Common myeloid progenitor, CD34-positive (primary cell): ENCODE results near the gene AGER.

Experiments used
- CTCF ChIA-PET: fragments of 350-600 bp; sonication (Branson Sonifier 250); formaldehyde crosslinking; loops from one replicate; lab custom pipeline; 2021; ENCODE audit warnings: antibody characterized with exemption; lab: Charles Lee
- POLR2A ChIA-PET: fragments of 350-600 bp; sonication (Branson Sonifier 250); formaldehyde crosslinking; loops from one replicate; lab custom pipeline; 2021; ENCODE audit warnings: antibody characterized with exemption; lab: Charles Lee
- DNase-seq, 3 donors: peaks; one replicate each; pipeline versions ENCODE4 v3.0.0 to v3.0.0-alpha.2; 2013
- H3K27ac ChIP-seq, 2 experiments: 1 replicate in 1 of 2; 2 replicates in 1 of 2; pipeline ENCODE4 v1.7.0; 2013; ENCODE audit warnings: inconsistent platforms in 2 of 2, low read length in 2 of 2, mild to moderate bottlenecking in 2 of 2, low read depth in 1 of 2, moderate library complexity in 1 of 2; ENCODE audit not compliant: severe bottlenecking in 2 of 2, insufficient read depth in 1 of 2, poor library complexity in 1 of 2
- H3K27me3 ChIP-seq, 5 experiments: replicated peaks in 2 of 5; 1 replicate in 3 of 5; 2 replicates in 2 of 5; pipeline versions ENCODE4 v1.6.1 to v1.7.0; 2013; ENCODE audit warnings: low read length in 4 of 5, mild to moderate bottlenecking in 2 of 5, moderate library complexity in 2 of 5, inconsistent platforms in 1 of 5; ENCODE audit not compliant: insufficient read depth in 5 of 5, control insufficient read depth in 4 of 5
- H3K36me3 ChIP-seq, 4 experiments: 1 replicate in 2 of 4; 2 replicates in 2 of 4; pipeline versions ENCODE4 v1.6.1 to v1.7.0; 2013; ENCODE audit warnings: low read length in 3 of 4, control low read depth in 1 of 4, mild to moderate bottlenecking in 1 of 4; ENCODE audit not compliant: control insufficient read depth in 4 of 4, insufficient read depth in 4 of 4
- H3K4me1 ChIP-seq, 4 experiments: 1 replicate in 3 of 4; 2 replicates in 1 of 4; pipeline versions ENCODE4 v1.6.1 to v1.7.1; 2013; ENCODE audit warnings: low read length in 3 of 4, mild to moderate bottlenecking in 3 of 4, control low read depth in 1 of 4, inconsistent platforms in 1 of 4, moderate library complexity in 1 of 4; ENCODE audit not compliant: control insufficient read depth in 4 of 4, insufficient read depth in 4 of 4; ENCODE audit errors: control extremely low read depth in 1 of 4
- H3K4me3 ChIP-seq, 7 experiments: 1 replicate in 4 of 7; 2 replicates in 3 of 7; pipeline versions ENCODE4 v1.5.1 to v1.7.0; 2013; ENCODE audit warnings: mild to moderate bottlenecking in 7 of 7, low read length in 6 of 7, moderate library complexity in 6 of 7, inconsistent platforms in 2 of 7, low read depth in 2 of 7, control low read depth in 1 of 7; ENCODE audit not compliant: insufficient read depth in 4 of 7, control insufficient read depth in 1 of 7; ENCODE audit errors: extremely low read depth in 1 of 7
- H3K9me3 ChIP-seq, 5 experiments: 1 replicate in 4 of 5; 2 replicates in 1 of 5; pipeline versions ENCODE4 v1.6.1 to v1.7.1; 2013; ENCODE audit warnings: low read length in 4 of 5, mild to moderate bottlenecking in 2 of 5, inconsistent platforms in 1 of 5, low read depth in 1 of 5, moderate library complexity in 1 of 5; ENCODE audit not compliant: control insufficient read depth in 4 of 5, insufficient read depth in 2 of 5; ENCODE audit errors: control extremely low read depth in 1 of 5
- WGBS: methylation state at CpG from one replicate; pipeline ENCODE4 v1.1.5; 2013; ENCODE audit not compliant: insufficient coverage; 5-methylcytosine and 5-hydroxymethylcytosine counted together

Gene AGER

GRCh38 chr6:32167154-32167760 is 16.8 kb downstream of the AGER start:
- POLR2A ChIA-PET: no interaction called here
- Histone ChIP-seq H3K9me3 (no peaks in the 10 kb centered on the region), H3K36me3 (peaks cover 13 to 78% (median 54%) of the 10 kb centered on the region in 4 experiments), H3K27me3 (no peaks in the 10 kb centered on the region), H3K4me3 (no peak overlapping the region), H3K4me1 (no peaks in the 10 kb centered on the region), H3K27ac (peak overlapping the region in 1 of 2 experiments; percentile 77)
- DNase-seq: no peak
- CTCF ChIA-PET: interaction anchor here (1.2 kb wide), 1 partner anchor 9 kb away, joined by 3 read pairs; no protein-coding TSS in a partner anchor
- WGBS: 98% methylated on average over 29 of the region's 32 CpGs

- WGBS: 97% methylated on average over 22 of the region's 30 CpGs
- DNase-seq: no peak
- H3K4me3 ChIP-seq: no peak overlapping the region
- H3K4me1 ChIP-seq: no peaks in the 10 kb centered on the region
- H3K9me3 ChIP-seq: no peaks in the 10 kb centered on the region
- H3K27ac ChIP-seq: no peak overlapping the region
- H3K27me3 ChIP-seq: no peaks in the 10 kb centered on the region
- peaks cover 13 to 78% (median 54%) of the 10 kb centered on the region in 4 experiments for H3K36me3 ChIP-seq
- CTCF ChIA-PET: interaction anchor here (1.2 to 2.2 kb wide), 3 partner anchors 8 to 25 kb away, joined by 3 to 11 read pairs (median 3); no protein-coding TSS in a partner anchor
- POLR2A ChIA-PET: interaction anchor here (0.7 kb wide), 1 partner anchor 533 kb away, joined by 3 read pairs; no protein-coding TSS in a partner anchor
These were observed 17.5 kb downstream of the AGER start for GRCh38 chr6:32166411-32167061.

GRCh38 chr6:32164295-32164694 is 19.8 kb downstream of the AGER start, which contains the start of gene EGFL8:
Gene EGFL8 (plus strand): TSS chr6:32164595. CDS start chr6:32166166, 1,571 bp downstream.
- CTCF ChIA-PET: interaction anchor here (0.6 to 2.2 kb wide), 7 partner anchors 9 to 94 kb away, joined by 3 to 11 read pairs (median 3); no protein-coding TSS in a partner anchor
- H3K27ac ChIP-seq: no peak within 1 kb of the TSS
- no peak within 1 kb of the TSS for H3K4me3 ChIP-seq
- H3K27me3 ChIP-seq: no peaks in the 10 kb centered on the region
- no peak for DNase-seq
- no peaks in the 10 kb centered on the region for H3K9me3 ChIP-seq
- no peaks in the 10 kb centered on the region for H3K4me1 ChIP-seq
- POLR2A ChIA-PET: no interaction called here
- H3K36me3 ChIP-seq: peaks cover 7 to 56% (median 39%) of the 10 kb centered on the region in 4 experiments

GRCh38 chr6:32163559-32164258 is 20.3 kb downstream of the AGER start:
- Histone ChIP-seq H3K4me1 (no peaks in the 10 kb centered on the region), H3K27me3 (no peaks in the 10 kb centered on the region), H3K27ac (no peak overlapping the region), H3K4me3 (no peak overlapping the region), H3K36me3 (peaks cover 7 to 55% (median 37%) of the 10 kb centered on the region in 4 experiments), H3K9me3 (no peaks in the 10 kb centered on the region)
- DNase-seq: no peak
- ChIA-PET CTCF (interaction anchor here (0.6 to 1.9 kb wide), 5 partner anchors 9 to 94 kb away, joined by 3 to 4 read pairs (median 3); no protein-coding TSS in a partner anchor), POLR2A (no interaction called here)
- WGBS: 93% methylated on average over 6 of the region's 7 CpGs

- Histone ChIP-seq H3K36me3 (peaks cover 5 to 39% (median 26%) of the 10 kb centered on the region in 4 experiments), H3K9me3 (no peaks in the 10 kb centered on the region), H3K4me3 (no peak overlapping the region), H3K4me1 (peaks cover 0 to 26% (median 22%) of the 10 kb centered on the region in 4 experiments), H3K27me3 (no peaks in the 10 kb centered on the region), H3K27ac (no peak overlapping the region)
- no peak for DNase-seq
- ChIA-PET CTCF (interaction anchor here (0.8 to 3.4 kb wide), 6 partner anchors 9 to 123 kb away, joined by 3 to 13 read pairs (median 3); no protein-coding TSS in a partner anchor), POLR2A (interaction anchor here (1.2 kb wide), 1 partner anchor 29 kb away, joined by 4 read pairs; no protein-coding TSS in a partner anchor)
These were observed 26.0 kb downstream of the AGER start for GRCh38 chr6:32158052-32158451.

GRCh38 chr6:32156891-32157290 is 27.2 kb downstream of the AGER start:
- no peak for DNase-seq
- Histone ChIP-seq H3K27ac (no peak overlapping the region), H3K4me3 (no peak overlapping the region), H3K27me3 (peaks cover 0 to 1% (median 0%) of the 10 kb centered on the region in 5 experiments), H3K4me1 (peaks cover 0 to 34% (median 31%) of the 10 kb centered on the region in 4 experiments), H3K9me3 (no peaks in the 10 kb centered on the region), H3K36me3 (peaks cover 5 to 31% (median 19%) of the 10 kb centered on the region in 4 experiments)
- POLR2A ChIA-PET: interaction anchor here (0.6 to 1.2 kb wide), 2 partner anchors 9 to 30 kb away, joined by 3 to 4 read pairs; no protein-coding TSS in a partner anchor
- 96% methylated on average over 4 of the region's 9 CpGs for WGBS
- CTCF ChIA-PET: no interaction called here
